LNCaP clone FGC (cell line): ENCODE results near the gene ZGPAT.
"Not testable (repeated sequence)": the region's sequence is repeated elsewhere in the genome, so short reads cannot be mapped to it uniquely, and the experiment has no call there.

Experiments used
- DNase-seq: peaks from one replicate; pipeline ENCODE4 v3.0.0-alpha.2; 2011; ENCODE audit warnings: low read depth
- H3K4me3 ChIP-seq: 2 replicates; pipeline ENCODE4 v1.5.1; 2011; ENCODE audit warnings: mild to moderate bottlenecking, low read depth, low read length, control low read depth
- CTCF ChIP-seq: IDR thresholded peaks from 2 replicates; pipeline ENCODE4 v1.5.1; 2012; ENCODE audit warnings: mild to moderate bottlenecking; ENCODE audit not compliant: control insufficient read depth, insufficient read depth; ENCODE audit errors: extremely low read depth

ZGPAT gene

DNA sequence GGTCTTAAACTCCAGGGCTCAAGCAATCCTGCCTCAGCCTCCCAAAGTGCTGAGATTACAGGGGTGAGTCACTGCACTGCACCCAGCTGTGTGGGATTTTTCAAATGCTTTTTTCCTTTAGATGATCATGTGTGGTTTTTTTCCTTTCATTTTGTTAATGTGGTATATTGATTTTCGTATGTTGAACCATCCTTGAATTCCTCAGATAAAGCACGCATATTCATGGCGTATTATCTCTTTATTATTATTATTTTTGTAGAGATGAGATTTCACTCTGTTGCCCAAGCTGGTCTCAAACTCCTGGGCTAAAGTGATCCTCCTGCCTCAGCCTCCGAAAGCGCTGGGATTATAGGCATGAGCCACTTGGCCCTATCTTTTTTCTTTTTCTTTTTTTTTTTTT is 7.0 kb downstream of the ZGPAT start:
- TF ChIP-seq CTCF = no peak
- no peak for DNase-seq
- no peak overlapping the region for H3K4me3 ChIP-seq

- no peak for DNase-seq
- no peak overlapping the region for H3K4me3 ChIP-seq
- no peak for TF ChIP-seq CTCF
Measured at GRCh38 chr20:63718996-63719395, 11.2 kb downstream of the ZGPAT start.

GRCh38 chr20:63722967-63723622 is 15.3 kb downstream of the ZGPAT start:
- DNase-seq, H3K4me3 ChIP-seq: not testable (repeated sequence)

DNA sequence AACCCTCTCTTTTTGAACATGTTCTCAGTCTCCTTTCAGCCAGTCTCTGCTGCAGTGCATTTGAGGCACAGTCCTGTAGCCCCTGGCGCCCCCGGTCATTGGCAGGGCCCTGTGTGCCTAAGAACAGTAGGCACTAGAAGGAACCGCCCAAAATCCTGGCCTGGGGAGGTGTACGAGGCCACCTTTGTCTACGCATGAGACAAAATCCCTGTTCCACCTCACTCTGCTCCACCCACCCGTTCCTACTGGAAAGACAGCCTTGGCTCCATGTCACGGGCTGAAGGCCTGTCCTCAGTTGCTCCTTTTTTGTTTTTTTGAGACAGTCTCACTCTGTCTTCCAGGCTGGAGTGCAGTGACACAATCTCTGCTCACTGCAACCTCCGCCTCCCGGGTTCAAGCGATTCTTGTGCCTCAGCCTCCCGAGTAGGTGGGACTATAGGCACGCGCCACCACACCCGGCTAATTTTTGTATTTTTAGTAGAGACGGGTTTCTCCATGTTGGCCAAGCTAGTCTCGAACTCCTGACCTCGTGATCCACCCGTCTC is 22.4 kb downstream of the ZGPAT start:
- not testable (repeated sequence) for H3K4me3 ChIP-seq

GRCh38 chr20:63731410-63731809 is 23.6 kb downstream of the ZGPAT start:
- no peak for DNase-seq
- no peak for TF ChIP-seq CTCF
- no peak overlapping the region for H3K4me3 ChIP-seq

More for the DNA sequence above, 22.4 kb downstream of the ZGPAT start:
- DNase-seq = not testable (repeated sequence)

DNA sequence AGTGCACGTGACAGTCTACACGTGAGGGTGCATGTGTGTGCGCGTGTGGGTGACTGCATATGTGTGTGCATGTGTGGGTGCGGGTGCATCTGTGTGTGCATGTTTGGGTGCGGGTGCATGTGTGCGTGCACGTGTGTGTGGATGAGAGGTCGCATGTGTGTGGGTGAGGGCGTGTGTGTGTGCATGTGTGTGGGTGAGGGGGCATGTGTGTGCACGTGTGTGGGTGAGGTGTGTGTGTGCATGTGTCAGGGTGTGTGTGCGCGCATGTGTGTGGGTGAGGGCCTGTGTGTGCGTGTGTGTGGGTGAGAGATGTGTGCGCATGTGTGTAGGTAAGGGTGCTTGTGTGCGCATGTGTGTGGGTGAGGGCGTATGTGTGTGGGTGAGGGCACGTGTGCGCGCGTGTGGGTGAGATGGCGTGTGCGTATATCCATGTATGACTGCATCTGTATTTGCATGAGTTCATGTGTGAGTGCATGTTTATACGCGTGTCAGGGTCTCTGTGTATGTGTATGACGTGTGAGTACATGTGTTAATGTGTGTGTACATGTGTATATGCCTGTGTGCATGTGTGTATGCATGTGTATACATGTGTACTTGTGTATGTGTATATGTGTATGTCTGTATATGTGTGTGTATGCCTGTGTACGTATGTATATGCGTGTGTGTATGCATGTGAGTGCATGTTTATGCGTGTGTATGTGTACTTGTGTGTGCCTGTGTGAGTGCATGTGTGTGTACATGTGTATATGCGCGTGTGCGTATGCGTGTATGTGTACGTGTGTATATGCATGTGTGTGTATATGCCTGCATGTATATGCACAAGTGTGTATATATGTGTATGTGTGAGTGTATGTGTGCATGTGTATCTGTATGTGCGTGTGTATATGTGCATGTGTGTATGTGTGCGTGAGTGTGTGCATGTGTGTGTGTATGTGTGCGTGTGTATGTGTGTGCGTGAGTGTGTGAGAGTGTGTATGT is 24.6 kb downstream of the ZGPAT start:
- no peak for TF ChIP-seq CTCF
- no peak overlapping the region for H3K4me3 ChIP-seq
- no peak for DNase-seq

- no peak for TF ChIP-seq CTCF
Measured at GRCh38 chr20:63733117-63733516, 25.3 kb downstream of the ZGPAT start.

More at GRCh38 chr20:63733117-63733516, 25.3 kb downstream of the ZGPAT start:
- DNase-seq = no peak
- no peak overlapping the region for H3K4me3 ChIP-seq
